NT2/D1 (cell line): ENCODE data around the gene RAB34.
"Not testable (repeated sequence)": the region's sequence is repeated elsewhere in the genome, so short reads cannot be mapped to it uniquely, and the experiment has no call there.

Experiments used
- DNase-seq: peaks from one replicate; pipeline ENCODE4 v3.0.0-alpha.2; 2011; ENCODE audit warnings: low read depth, low spot score
- H3K27me3 ChIP-seq: 2 replicates; pipeline ENCODE4 v1.6.0; 2011; ENCODE audit warnings: mild to moderate bottlenecking; ENCODE audit not compliant: insufficient read length, insufficient read depth
- H3K36me3 ChIP-seq: 2 replicates; pipeline ENCODE4 v1.6.1; 2011; ENCODE audit warnings: mild to moderate bottlenecking, low read length, mixed read lengths; ENCODE audit not compliant: insufficient read depth, insufficient read length
- H3K4me1 ChIP-seq: 2 replicates; pipeline ENCODE4 v1.5.1; 2011; ENCODE audit not compliant: insufficient read depth, insufficient read length
- H3K4me3 ChIP-seq: 2 replicates; pipeline ENCODE4 v1.5.1; 2011; ENCODE audit warnings: low read depth; ENCODE audit not compliant: insufficient read length
- H3K9ac ChIP-seq: 2 replicates; pipeline ENCODE4 v1.6.0; 2011; ENCODE audit warnings: low read depth; ENCODE audit not compliant: insufficient read length
- H3K9me3 ChIP-seq: 2 replicates; pipeline ENCODE4 v1.5.1; 2011; ENCODE audit warnings: mild to moderate bottlenecking, low read length; ENCODE audit not compliant: insufficient read depth
- SUZ12 ChIP-seq: IDR thresholded peaks from 2 replicates; pipeline ENCODE4 v1.6.1; 2011; ENCODE audit not compliant: insufficient read length, insufficient read depth; ENCODE audit errors: extremely low read depth
- YY1 ChIP-seq: IDR thresholded peaks from 2 replicates; pipeline ENCODE4 v1.6.1; 2011; ENCODE audit not compliant: insufficient read length, insufficient read depth
- ZNF274 ChIP-seq: IDR thresholded peaks from 2 replicates; pipeline ENCODE4 v1.6.1; 2011; ENCODE audit warnings: mild to moderate bottlenecking, low read depth, low read length

The RAB34 gene

DNA sequence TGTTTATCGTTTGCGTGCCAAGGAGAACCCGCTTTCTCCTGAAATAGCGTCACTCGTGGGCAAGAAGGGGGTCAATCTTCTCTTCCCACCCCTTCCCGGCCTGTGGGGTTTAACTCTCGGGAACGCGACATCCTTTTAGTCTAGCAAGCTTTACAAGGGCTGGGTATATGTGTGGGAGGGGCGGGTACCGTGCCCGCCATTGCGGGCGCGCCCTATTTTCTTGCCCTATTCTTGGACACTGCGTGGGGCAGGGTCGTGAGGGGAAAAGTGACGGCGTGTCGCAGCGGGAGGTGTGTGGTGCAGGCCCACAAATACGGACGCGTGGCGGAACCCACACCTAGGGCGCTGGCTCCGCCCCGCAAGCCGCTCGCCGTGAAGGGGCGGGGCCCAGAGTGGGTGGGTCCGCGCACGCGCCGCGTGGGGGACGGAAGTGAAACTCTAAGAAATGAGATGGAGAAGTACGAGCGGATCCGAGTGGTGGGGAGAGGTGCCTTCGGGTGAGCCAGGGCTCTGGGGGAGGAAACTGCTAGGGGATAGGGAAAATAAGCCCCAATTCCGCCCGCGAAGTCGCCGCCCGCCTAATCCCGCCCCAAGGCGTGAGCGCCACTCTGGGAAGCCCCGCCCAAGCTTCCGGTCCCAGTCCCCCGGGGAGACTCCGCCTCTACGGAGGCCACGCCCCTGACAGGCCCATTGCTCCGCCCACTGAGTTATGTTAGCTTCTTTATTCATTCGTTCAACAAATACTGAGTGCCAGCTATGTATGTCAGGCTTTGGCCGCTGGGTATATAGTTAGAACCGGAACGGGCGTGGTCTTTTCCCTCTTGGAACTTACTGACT lies 10.9 kb upstream of the RAB34 start, which contains the start of gene NEK8:
TSS of gene NEK8 (plus strand) at position 425 of the 837 bp plus-strand sequence. CDS start at position 451, 26 bp downstream.
- Histone ChIP-seq H3K4me1 (no peaks in the 10 kb centered on the region), H3K9me3 (no peaks in the 10 kb centered on the region), H3K36me3 (peaks cover 12% of the 10 kb centered on the region), H3K9ac (peak within 1 kb of the TSS; percentile 96), H3K4me3 (peak within 1 kb of the TSS; percentile 85), H3K27me3 (no peaks in the 10 kb centered on the region)
- TF ChIP-seq SUZ12 (no peak), YY1 (no peak), ZNF274 (no peak)
- no peak for DNase-seq

GRCh38 chr17:28726627-28727491 lies 9.2 kb upstream of the RAB34 start:
- H3K4me3 ChIP-seq: peak overlapping the region; percentile 49
- no peaks in the 10 kb centered on the region for H3K27me3 ChIP-seq
- peaks cover 27% of the 10 kb centered on the region for H3K36me3 ChIP-seq
- H3K9ac ChIP-seq: peak overlapping the region; percentile 96
- peaks cover 5% of the 10 kb centered on the region for H3K4me1 ChIP-seq
- TF ChIP-seq YY1: no peak
- no peak for TF ChIP-seq SUZ12
- no peak for TF ChIP-seq ZNF274
- H3K9me3 ChIP-seq: no peaks in the 10 kb centered on the region
- peak; percentile 92 for DNase-seq

GRCh38 chr17:28726226-28726626 lies 8.6 kb upstream of the RAB34 start, which contains the start of gene TLCD1:
Gene TLCD1 (minus strand): TSS chr17:28726233. CDS start chr17:28726097, 136 bp downstream.
- H3K9me3 ChIP-seq: no peaks in the 10 kb centered on the region
- peaks cover 5% of the 10 kb centered on the region for H3K4me1 ChIP-seq
- no peak for DNase-seq
- TF ChIP-seq ZNF274: no peak
- no peak for TF ChIP-seq YY1
- no peak for TF ChIP-seq SUZ12
- H3K4me3 ChIP-seq: peak within 1 kb of the TSS; percentile 85
- H3K27me3 ChIP-seq: no peaks in the 10 kb centered on the region
- H3K36me3 ChIP-seq: peaks cover 33% of the 10 kb centered on the region
- peak within 1 kb of the TSS; percentile 96 for H3K9ac ChIP-seq

GRCh38 chr17:28725660-28726225 lies 8.1 kb upstream of the RAB34 start:
- peaks cover 5% of the 10 kb centered on the region for H3K4me1 ChIP-seq
- H3K9me3 ChIP-seq: no peaks in the 10 kb centered on the region
- no peak for TF ChIP-seq SUZ12
- TF ChIP-seq YY1: no peak
- TF ChIP-seq ZNF274: no peak
- no peaks in the 10 kb centered on the region for H3K27me3 ChIP-seq
- peak overlapping the region; percentile 85 for H3K4me3 ChIP-seq
- peaks cover 38% of the 10 kb centered on the region for H3K36me3 ChIP-seq
- H3K9ac ChIP-seq: peak overlapping the region; percentile 95
- no peak for DNase-seq

DNA sequence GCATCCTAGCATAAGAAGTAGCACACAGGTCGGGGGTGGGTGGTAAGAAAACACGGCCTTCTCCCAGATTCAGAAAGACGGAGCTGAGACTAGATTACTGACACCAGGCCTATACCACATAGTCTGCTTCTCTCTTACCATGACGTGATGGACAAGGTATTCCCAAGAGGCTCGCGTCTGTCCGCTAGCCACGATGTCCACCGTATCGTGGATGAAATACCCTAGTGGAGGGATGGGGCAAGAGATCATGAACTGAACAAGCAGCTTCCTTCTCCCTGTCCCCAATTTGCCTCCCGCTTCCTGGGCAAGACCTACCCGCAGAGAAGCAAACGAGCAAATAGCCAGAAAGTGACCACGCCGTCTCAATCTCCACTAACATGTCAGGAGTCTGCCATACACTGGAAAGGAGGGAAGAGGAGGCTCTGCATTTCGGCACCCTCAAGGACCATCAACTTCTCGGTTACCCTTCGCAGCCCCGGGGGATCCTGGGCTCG lies 7.5 kb upstream of the RAB34 start:
- peaks cover 5% of the 10 kb centered on the region for H3K4me1 ChIP-seq
- H3K27me3 ChIP-seq: no peaks in the 10 kb centered on the region
- H3K9ac ChIP-seq: peak overlapping the region; percentile 95
- TF ChIP-seq ZNF274 (no peak), YY1 (no peak), SUZ12 (no peak)
- H3K36me3 ChIP-seq: peaks cover 43% of the 10 kb centered on the region
- no peaks in the 10 kb centered on the region for H3K9me3 ChIP-seq
- H3K4me3 ChIP-seq: peak overlapping the region; percentile 85
- no peak for DNase-seq

- peaks cover 5% of the 10 kb centered on the region for H3K4me1 ChIP-seq
These were observed 7.0 kb upstream of the RAB34 start for GRCh38 chr17:28724500-28725165.

DNA sequence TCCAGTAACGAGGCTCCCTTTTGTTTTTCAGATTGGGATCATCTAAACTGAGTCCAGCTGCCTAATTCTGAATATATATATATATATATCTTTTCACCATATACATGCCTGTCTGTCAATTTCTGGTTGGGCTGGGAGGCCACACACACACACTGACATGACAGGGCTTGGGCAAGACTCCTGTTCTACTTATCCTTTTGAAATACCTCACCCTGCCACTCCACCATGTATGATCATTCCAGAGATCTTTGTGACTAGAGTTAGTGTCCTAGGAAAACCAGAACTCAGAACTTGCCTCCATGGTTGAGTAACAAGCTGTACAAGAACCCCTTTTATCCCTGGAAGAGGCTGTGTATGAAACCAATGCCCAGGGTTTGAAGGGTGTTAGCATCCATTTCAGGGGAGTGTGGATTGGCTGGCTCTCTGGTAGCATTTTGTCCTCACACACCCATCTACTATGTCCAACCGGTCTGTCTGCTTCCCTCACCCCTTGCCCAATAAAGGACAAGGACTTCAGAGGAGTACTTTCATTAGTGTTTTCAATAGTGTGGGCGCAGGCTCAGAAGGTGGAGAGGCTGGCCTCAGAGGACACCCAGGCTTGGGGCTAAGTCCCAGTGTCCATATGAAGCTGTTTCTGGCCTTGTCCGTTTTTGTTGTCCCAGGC lies 6.3 kb upstream of the RAB34 start:
- H3K4me1 ChIP-seq, DNase-seq, H3K27me3 ChIP-seq, H3K9me3 ChIP-seq: not testable (repeated sequence)
- H3K36me3 ChIP-seq: peaks cover 47% of the 10 kb centered on the region
- peak overlapping the region; percentile 57 for H3K9ac ChIP-seq
- peak overlapping the region; percentile 24 for H3K4me3 ChIP-seq

More at GRCh38 chr17:28724500-28725165, 7.0 kb upstream of the RAB34 start:
- TF ChIP-seq YY1: no peak
- no peak for TF ChIP-seq SUZ12
- TF ChIP-seq ZNF274: no peak
- Histone ChIP-seq H3K27me3 (no peaks in the 10 kb centered on the region), H3K9ac (peak overlapping the region; percentile 95), H3K4me3 (peak overlapping the region; percentile 85), H3K9me3 (no peaks in the 10 kb centered on the region), H3K36me3 (peaks cover 47% of the 10 kb centered on the region)
- no peak for DNase-seq
